ENCODE results near the gene AGO1.

DNA sequence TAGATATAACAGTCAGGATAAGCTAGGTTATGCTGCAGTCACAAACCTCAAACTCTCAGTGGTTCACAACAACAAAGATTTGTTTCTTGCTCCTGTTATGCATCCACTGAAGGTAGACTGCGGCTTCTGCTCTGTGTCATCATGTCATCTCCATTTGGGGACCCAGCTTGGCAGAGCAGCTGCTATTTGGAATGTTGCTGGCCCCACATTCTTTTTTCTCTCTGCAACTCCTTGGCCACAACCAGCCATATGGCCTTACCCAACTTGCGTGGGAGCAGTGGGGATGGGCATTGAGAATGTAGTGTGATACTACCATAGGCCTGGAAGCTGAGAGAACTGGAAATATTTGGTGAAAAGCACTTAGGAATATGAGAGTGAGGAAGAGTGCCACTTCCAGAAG is 48.8 kb upstream of the AGO1 start:
- no peak for TF ChIP-seq EP300 (IDR thresholded peaks at IDR 0.05)
- TF ChIP-seq POLR2A (IDR thresholded peaks at IDR 0.05) = no peak
- no peak for TF ChIP-seq CTCF (IDR thresholded peaks at IDR 0.05)
